Activated CD8-positive, alpha-beta memory T cell treated with anti-CD3 and anti-CD28 coated beads, Interleukin-2, amount 50 U/mL, for 24 hours (primary cell): Measurements from ENCODE around the gene GARNL3.

Experiments used
- DNase-seq: peaks from one replicate; pipeline ENCODE4 v3.0.0-alpha.2; 2020; ENCODE audit errors: extremely low read depth

Gene GARNL3

DNA sequence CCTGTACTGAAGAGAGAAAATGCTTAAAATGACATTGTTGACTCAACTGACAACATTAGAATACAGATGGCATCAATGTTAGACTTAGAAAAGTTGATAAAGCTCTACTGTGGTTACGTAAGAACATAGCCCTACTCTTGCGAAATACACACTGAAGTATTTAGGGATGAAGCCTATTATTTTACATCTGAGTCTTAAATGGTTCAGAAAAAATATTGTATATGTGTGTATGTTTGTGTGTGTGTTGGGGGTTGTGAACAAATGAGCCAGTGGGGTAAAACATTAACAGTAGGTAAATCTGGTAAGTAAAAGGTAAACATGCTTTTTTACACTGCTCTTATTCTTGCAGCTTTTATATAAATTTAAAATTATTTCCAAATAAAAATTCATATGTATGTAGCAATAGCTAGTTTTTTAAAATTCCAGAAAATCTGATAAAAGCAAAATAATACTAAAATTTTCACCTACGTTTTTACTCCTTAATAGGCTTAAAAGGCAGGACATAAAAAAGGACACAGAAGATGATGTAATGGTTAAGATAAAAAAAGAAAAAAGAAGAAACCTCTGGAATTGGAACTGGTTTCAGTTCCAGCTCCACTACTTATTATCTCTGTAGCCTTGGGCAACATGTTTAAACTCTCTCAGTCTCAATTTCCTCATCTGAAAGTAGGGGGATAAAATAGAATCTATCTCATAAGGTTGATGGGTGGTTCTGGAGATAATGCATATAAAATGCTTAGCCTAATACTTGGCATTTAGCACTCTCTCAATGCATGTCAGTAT is 44.3 kb downstream of the GARNL3 start:
- no peak for DNase-seq

DNA sequence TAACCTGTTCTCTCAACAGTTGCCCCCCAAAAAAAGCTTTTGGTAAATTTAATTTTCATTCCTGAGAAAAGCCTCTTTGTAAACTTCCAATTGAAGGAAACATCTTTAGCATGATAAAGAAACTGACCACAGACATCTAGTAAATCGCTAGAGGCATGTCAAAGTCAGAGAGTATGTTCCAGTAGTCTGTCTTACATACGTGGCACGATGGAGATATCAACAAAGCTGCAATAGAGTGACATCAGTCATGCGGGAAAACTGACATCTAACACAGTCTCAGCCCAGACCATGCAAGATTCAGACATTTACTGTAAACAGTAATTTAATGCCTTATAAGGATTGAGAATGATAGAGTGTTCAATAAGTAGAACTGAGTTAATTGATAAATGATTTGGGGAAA is 45.1 kb downstream of the GARNL3 start:
- no peak for DNase-seq

DNA sequence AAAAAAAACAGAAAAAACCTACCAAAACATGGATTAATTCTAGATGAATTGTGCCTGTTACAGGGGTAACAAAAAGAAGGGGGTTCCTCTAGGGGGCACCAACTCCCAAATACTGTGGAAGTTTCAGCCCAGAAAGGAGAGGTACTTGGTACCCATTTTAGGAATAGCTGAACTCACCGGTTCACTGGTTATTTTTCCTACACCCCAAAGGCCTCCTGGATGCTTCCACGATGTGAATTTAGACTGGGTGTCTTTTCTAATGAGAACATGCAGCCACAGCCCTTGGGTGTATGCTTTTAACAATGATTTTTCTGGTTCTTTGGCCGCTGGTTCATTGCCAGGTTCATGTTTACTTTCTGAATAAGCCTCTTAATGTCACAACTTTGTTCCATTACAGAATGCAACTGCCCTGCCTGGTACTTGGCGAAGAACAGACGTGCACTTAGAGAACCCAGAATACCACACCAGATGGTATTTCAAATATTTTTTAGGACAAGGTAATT is 46.7 kb downstream of the GARNL3 start:
- no peak for DNase-seq

DNA sequence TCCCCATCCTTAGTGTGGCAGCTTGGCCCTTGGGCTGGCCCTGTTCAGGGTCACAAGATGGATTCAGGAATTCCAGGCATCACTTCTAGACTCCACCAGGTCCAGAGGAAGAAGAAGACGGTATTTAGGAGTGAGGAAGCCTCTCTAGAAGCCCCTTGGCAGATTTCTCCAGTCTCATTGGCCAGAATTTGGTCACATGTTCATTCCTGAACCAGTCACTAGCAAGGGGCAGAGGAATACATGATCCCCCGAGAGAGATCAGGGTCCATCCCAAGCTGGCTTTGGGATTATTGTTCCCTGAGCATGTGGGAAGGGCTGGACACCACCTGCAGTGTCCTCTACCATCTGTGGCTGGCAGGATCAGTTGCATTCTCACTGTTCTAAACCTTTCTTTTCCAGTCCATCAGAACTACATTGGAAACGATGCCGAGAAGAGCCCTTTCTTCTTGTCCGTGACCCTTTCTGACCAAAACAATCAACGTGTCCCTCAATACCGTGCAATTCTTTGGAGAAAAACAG is 48.5 kb downstream of the GARNL3 start:
- no peak for DNase-seq

DNA sequence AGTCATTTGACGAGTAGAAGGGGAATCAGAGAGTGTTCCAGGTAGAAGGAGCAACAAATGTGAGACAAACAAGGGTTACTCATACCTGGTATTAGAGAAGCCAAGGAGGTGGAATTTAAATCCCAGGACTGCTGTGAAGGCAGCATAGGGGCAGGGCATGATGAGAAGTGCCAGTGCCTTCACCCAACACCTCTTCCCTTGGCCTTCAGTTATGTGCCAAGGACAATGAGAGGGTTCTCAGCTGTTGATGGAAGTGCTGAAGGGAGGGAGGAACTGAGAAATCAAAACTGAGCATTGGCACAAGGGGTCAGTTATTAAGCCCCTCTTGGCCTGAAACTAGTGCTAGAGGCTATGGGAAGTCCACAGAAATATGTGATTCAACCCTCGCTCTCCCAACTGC is 50.3 kb downstream of the GARNL3 start:
- no peak for DNase-seq

DNA sequence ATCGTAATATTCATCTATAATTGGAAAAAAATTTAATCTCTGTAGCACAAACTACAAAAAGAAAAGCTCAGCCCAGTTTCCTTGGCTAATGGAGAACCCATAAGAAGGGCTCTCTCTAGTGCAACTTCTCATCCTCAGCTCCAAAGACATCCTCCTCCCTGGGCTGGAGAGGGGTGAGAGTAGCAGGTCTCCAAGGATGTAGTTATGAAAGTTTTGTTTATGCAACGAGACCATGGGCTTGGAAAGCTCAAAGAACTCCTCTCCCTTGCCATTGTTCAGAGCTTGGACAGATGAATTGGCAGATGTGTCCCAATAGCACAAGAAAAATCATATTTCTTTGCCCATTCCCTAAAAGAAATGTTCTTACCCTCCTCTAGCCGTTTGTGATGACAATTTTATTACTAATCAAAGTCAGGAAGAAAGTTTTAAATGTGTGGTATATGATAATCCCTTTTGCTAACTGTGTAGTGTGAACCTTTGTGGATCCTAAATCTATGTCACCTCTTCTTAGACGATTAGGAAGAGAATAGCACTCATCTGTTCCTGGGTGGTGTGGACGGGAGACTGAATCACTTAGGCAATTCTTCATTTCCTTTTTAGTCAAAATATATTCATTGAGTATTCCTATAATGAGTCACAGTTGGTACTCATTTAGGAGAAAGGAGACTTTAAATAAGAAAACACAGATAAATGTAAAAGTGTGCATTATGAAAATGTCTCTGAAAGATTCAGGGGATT is 52.2 kb downstream of the GARNL3 start:
- DNase-seq, result no peak

DNA sequence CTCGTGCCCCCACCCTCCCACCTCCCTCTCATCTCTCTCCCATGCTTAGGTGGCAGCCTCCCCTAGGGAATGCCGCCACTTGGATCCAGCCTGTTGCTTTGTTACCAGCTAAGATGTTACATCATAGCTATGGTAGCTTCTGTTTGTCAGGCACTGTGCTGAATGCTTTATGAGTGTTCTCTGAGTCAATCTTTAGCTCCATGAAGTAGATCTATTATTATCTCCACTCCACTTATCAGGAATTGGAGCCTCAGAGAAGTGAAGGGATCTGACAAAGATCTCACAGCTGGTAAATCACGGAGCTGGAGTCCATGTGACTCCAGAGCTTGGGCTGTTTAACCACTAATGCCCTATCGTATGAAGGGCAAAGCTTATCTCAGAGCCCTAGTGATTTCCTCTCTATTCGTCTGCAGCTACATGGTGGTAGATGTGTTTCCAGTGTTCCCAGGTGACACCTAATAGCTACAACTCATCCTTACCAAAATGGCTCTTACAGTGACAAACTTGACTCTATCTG is 54.1 kb downstream of the GARNL3 start:
- DNase-seq, result no peak

DNA sequence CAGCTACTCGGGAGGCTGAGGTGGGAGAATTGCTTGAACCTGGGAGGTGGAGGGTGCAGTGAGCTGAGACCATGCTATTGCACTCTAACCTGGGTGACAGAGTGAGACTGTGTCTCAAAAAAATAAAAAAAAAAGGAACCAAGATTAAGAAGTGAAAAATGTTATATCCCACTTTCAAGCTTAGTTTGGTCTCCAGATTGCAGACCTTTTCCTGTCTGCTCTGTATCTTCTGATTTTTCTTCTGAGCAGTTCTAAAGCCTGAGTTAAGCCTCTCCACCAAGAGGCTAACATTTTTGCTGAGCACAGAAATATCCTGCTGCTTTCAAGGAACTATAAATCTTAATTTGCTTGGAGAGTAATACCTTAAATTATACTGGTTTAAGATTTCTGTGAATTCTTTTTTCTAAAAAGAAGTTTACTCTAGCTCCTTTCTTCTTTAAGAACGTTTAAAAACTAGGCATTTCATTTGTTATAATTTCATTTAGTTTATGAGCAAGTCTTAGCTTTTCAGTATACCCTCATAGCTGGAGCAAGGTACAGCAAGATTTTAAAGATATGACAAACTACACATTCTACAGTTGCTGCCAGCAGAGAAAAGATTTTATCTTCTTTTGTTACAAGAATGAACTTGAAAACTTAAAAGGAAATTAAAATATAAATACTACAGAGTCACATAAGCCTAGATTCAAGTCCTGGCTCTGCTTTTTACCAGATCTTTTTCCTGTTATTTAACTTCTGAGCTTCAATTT is 55.0 kb downstream of the GARNL3 start:
- DNase-seq, result no peak

DNA sequence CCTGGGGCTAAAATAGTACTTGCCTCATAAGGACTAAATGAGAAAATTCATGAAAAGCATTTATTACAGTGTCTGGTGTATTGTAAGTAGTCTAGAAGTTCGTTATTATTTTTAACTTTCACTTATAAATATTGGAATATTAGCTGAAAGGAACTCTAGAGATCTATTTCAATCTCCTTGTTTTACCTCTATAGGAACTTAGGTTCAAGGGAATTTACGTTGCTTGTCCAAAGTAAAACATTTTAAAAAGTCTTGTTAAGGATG is 55.5 kb downstream of the GARNL3 start:
- DNase-seq, result no peak

DNA sequence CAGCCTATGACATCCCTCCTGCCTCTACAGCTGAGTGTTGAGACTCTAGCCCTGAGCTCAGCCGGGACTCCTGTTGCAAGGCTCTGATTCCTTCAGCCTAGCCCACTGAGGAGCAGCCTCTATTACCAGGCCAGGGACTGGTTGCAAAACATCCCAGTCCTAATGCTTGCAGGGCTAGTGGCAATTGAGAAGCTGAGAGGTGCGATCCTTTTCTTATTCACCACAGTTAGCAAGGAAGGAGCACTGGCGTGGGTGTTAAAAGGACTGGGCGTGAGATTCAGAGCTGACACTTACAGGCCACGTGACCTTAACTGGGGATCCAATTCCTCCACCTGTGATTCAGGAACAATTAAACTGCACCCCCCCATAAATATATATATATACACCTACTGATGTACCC is 58.8 kb downstream of the GARNL3 start:
- no peak for DNase-seq

DNA sequence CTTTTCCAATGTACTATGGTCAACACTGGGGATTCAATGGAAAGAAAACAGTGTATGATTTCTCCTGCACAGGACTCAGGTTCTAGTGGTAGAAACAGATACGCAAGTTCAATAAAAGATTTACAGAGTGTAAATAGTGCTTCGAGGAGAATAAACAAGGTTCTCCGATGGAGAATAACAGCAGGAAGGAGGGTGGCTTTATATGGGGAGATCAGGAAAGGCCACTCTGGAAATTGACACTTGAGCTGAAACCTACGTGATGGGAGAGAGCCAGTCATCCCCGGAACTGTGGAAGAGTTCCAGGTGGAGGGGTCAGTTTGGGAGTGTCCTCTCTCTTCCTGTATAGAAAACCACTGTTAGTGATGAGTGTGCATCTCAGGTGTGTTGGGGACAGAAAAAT is 65.9 kb downstream of the GARNL3 start:
- DNase-seq, result no peak

DNA sequence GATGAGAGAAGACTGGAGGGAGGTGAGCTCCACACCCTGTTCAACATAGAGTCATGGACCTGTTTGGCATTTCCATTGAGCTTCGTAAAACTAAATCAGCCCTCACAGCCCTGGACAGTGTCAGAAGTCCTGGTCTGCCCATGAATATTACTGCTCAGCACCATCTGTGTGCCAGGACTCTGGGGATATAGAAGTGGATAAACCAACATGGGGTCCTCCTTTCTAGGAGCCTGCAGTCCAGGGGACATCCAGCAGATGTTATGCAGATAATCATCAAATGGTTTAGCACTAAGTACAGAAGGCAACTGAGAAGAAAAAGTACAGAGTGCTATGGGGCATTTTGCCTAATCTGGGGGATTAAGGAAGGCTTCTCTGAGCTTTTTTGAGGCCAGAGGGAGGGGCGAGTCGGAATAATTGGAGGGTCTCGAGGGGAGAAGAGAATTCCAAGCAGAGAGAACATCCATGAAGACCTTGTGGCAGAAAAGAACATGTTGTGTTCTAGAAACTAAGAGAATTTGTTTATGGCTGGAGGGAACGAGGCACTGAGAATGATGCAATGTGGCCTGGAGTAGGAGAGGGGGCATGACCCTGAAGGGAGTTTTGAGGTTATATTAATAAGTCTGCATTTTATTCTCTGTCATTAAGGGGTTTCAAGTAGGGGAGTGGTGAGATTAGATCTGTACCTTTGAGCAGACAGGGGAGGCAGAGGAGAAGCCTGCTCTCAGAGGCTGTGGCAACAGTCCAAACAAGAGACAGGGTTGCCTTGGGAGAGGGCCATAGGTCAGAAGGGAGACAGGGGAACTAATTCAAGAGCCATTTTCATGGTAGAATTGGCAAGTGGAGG is 68.9 kb downstream of the GARNL3 start:
- no peak for DNase-seq

DNA sequence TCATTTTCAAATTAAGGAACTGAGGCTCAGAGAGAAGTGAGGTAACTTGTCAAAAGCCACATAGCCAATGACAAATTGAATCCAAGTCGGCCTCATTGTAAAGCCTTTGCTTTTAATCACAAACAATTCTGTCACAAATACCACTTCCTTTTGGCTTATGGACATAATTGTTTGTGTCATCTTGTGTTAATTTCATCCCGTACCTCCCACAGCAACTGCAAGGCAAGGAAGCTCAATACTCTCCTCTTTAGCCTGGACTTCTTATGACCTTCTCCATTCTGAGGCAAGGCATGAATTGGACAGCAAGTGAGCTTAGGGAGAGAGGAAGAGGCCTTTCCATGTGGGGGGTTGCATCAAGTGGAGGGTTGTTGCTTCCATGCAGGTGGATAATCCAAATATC is 70.2 kb downstream of the GARNL3 start:
- no peak for DNase-seq

DNA sequence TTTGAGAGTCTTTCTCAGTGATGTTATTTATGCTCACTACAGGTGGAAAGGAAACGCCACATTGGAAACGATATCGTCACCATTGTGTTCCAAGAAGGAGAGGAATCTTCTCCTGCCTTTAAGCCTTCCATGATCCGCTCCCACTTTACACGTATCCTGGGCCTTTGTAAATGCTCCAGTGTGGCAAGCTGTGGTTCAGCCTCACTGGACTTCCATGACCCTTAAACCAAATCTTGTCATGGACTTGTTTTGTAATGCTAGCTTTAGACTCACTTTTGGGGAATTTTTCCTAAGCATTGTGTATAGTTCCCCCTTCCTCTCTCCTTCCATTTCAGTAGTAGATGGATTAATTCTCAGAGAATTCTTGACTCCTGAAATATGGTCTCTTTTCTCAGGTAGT is 71.5 kb downstream of the GARNL3 start:
- DNase-seq, result no peak

DNA sequence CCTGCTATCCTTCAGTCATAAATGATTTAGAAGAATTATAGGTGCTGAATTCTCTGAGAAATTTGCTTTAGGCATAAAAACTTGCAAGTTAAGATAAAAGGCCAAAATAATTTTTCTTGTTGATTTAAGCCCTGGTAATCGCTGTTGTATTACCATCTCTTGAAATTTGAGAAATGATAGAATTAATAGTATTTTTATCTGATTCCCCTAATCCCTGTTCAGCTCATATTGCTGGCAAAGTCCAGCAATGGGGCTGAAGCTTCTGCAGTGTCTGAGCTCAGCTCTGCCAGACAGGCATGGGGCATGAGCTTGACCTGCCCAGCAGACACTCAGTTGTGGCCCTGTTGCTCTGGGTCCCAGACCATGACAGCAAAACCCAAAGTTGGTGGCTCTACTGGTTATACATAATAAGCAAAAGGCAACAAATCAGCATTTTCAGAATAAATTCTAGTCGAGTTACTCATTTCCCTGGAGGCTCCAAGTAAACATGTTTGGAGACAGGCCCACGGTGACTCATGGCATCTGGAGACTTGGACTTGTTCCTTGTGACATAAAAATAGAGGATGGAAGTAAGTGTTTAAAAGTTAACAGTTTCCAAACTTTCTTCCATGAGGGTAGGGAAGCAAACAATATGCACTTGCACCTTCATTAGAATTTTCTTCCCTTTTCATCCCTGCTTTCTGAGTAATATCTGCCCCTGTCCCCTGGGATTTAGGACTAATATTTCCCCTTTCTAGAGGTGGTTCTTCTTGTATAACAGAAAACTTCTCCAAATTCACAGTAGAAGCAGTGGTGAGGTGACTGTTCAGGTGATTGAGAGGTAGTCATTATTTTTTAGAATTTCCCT is 72.2 kb downstream of the GARNL3 start:
- no peak for DNase-seq

DNA sequence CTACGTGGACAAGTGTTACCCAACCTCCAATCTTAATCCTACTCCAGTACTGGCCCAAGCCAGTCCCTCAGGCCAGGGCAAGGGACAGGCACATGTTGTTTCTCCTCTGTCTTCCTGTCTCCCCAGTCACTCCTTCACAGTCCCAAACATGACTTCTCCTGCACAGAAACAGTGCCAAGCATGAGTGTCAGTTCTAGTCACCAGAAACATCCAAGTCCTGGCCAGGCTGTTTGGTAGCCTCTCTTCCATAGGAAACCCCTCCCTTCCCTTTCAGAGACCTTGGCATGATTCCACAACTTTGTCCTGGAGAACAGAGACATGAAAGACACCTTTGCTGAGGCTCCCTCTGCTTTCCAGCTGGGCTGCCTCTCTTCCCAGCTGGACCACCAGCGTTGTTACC is 76.1 kb downstream of the GARNL3 start:
- DNase-seq, result no peak

DNA sequence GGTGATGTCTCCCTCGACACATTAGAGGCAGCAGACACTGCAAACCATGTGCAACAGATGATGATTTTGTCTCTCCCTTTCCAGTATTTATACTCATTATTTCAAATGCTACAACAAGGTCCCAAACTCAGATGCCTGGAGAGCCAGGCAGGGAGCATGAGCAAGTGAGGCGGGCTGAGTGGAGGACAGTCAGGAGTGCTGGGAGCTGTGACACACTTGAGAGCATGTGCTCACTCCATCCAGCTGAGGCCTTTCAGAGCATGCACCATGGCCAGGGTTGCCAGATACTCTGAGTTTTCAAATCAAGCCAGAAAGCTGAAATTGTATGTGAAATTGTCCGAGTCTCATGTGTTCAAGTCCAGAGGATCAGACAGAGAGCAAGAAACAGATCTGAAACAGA is 76.6 kb downstream of the GARNL3 start:
- DNase-seq, result no peak

DNA sequence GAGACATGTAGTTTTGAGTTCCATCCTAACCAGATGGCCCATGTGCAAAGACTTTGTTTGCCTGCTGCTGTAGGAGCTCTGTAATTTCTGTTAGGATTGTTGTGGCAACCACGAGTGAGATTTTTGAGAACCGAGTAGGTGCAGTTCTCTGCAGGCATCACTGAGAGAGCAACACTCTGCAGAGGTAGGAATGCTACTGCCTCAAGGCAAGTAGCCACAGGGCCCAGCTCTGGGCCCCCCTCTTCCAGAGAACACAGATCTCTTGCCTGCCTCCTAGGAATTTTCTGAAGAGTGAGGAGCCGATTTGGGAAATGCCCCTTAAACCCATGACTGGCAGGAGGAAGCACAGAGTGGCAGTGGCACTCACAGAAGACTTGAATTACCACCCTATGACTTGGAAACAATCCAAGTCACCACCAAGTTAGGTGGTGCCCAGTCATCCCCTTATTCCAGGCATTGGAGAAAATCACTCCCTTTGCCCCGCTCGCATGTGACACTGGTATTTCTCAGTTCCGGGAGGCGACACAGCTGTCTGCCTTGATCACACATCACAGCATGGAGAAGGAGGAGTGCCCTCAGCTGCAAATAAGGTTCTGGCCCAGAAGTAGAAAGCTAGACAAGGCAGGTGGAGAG is 79.9 kb downstream of the GARNL3 start:
- no peak for DNase-seq

DNA sequence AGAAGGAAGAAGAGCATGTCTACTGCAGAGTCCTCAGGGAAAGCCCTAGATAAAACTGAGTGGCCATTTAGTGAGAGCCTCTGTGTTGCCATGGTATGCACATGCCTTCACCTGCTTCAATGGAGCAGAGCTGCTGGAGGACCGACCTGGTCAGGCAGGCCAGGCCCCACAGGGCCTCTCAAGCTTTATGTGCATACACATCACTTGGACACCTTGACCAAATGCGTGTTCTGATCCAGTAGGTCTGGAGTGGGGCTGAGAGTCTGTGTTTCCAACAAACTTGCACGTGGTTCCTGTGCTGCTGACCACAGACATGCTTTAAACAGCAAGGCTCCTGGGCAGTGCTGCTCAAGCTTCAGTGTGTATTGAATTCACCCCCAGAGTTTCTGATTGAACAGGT is 81.0 kb downstream of the GARNL3 start:
- no peak for DNase-seq

DNA sequence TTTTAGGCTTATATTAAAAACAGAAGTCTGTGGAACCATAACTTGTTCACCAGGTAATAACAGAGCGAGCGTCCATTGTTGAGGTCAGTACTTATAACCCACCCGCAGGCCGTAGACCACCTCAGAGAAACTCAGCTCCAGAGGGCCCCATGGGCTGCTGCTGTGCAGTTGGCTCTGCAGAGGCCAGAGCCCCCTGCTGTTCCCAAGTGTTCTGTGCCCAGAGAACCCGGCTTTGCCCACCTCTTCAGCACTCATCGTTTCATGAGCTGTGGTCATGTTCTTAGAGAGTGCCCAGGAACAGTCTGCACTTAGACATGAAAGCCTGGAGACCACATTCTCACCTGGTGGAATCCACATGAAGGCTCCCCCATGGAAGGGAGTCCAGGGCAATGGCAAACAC is 82.0 kb downstream of the GARNL3 start:
- no peak for DNase-seq
